HG03460 (cell line): ENCODE measurements around the gene ARAF.

ENCODE experiments used
- ATAC-seq: cut with Tn5 transposase; IDR thresholded peaks from one replicate; pipeline ENCODE4 v1.9.1; 2021; ENCODE audit not compliant: unreplicated experiment

The ARAF gene

DNA sequence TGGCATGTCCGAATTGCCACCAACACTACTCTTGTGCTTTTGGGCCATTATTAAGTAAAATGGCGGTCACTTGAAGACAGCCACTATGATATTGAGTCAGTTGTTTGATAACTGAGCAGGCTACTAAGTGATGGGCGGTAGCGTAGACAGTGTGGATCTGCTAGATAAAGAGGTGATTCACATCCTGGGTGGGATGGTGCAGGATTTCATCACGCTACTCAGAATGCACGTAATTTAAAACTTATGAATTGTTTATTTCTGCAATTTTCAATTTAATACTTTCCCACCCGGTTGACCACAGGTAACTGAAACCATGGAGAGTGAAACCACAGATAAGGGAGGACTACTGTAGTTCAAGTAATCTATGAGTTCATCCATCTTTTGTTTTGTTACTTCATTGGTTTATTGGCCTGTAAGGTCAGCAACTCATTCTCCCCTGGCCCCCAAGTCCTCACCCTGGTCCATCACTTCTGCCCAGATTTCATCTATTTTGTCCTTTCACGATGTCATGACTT is 2.9 kb downstream of the ARAF start:
- no peak for ATAC-seq

DNA sequence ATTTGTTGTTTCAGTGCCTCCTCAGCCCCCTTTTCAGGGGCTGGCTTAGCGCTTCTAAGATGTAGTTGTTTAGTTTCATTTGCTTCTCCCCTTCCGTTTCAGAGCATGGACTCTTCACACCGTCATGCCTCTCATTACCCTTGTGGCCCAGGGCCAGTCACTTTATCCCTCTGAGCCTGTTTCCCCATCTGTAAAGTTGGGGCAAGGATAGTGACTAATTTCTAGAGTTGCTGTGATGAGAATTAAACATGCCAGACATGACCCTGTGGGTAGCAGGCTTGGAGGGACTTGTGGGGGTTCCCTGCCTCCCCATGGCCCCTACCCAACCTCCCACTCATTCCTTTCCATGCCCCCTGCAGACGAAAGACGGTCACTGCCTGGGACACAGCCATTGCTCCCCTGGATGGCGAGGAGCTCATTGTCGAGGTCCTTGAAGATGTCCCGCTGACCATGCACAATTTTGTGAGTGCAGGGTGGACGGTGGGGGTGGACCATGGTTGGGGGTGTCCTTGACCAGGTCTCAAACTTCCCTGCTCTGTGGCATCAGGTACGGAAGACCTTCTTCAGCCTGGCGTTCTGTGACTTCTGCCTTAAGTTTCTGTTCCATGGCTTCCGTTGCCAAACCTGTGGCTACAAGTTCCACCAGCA is 3.6 kb downstream of the ARAF start:
- ATAC-seq = no peak

DNA sequence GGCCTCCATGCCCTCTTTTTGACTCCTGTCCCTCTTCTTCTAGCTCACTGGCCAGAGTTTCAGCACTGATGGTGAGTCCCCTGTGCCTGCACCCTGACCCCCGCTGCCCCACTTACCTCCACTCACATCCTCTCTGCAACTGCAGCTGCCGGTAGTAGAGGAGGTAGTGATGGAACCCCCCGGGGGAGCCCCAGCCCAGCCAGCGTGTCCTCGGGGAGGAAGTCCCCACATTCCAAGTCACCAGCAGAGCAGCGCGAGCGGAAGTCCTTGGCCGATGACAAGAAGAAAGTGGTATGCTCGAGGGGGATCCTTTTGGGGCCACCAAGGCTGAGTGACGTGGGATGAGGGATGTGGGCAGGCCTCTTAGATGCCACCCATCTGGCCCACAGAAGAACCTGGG is 5.8 kb downstream of the ARAF start:
- no peak for ATAC-seq

GRCh38 chrX:47568656-47569295 is 7.8 kb downstream of the ARAF start:
- ATAC-seq = no peak

GRCh38 chrX:47570794-47571193 is 9.8 kb downstream of the ARAF start:
- no peak for ATAC-seq

DNA sequence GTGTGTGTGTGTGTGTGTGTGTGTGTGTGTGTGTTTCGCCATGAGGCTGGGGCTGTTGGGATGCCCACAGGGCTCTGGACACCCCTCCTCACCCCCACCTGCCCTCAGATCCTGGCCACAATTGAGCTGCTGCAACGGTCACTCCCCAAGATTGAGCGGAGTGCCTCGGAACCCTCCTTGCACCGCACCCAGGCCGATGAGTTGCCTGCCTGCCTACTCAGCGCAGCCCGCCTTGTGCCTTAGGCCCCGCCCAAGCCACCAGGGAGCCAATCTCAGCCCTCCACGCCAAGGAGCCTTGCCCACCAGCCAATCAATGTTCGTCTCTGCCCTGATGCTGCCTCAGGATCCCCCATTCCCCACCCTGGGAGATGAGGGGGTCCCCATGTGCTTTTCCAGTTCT is 10.2 kb downstream of the ARAF start:
- no peak for ATAC-seq

DNA sequence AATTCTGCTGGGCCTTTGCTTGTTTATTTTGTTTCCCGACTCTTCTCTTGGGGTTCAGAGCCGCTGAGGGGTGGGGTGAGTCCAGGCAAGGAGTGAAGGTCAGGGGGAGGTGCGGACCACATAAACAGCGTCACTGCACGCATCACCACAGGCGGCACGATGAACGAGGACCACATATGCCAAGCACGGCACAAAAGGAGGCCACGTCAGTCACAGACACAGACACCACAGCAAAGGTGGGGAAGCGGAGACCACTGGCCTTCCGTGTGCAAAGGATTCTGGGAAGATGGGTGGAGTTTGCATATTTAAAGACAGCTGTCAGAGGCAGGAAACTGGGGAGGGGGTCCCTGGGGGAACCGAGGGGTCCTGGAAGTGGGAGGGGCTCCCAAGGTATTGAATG is 10.9 kb downstream of the ARAF start:
- no peak for ATAC-seq

- no peak for ATAC-seq
Observed at GRCh38 chrX:47572773-47573340, 11.9 kb downstream of the ARAF start.

- ATAC-seq = no peak
Observed at GRCh38 chrX:47573341-47574075, 12.5 kb downstream of the ARAF start.

DNA sequence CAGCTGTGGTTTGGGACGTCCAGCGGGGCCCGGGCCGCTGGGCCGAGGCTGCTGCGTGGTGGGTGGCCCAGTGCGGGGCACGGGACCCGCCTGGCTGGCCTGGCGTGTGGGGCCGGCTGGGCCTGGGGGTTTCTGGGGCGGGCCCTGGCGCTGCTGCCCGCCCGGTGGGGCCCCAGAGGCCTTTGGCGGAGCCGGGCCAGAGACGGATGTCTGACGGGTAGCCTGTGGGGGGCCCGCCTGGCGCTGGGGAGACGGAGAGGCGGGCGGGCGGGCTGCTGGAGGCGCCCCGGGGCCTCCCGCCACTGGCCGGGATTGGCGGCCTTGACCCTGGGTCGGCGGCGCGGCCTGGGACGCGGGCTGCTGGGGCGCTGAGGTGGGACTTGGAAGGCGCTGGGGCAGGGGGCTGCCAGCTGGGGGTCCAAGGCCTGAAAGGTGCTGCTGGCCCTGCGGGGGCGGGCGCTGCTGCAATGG is 13.1 kb downstream of the ARAF start:
- ATAC-seq = no peak

DNA sequence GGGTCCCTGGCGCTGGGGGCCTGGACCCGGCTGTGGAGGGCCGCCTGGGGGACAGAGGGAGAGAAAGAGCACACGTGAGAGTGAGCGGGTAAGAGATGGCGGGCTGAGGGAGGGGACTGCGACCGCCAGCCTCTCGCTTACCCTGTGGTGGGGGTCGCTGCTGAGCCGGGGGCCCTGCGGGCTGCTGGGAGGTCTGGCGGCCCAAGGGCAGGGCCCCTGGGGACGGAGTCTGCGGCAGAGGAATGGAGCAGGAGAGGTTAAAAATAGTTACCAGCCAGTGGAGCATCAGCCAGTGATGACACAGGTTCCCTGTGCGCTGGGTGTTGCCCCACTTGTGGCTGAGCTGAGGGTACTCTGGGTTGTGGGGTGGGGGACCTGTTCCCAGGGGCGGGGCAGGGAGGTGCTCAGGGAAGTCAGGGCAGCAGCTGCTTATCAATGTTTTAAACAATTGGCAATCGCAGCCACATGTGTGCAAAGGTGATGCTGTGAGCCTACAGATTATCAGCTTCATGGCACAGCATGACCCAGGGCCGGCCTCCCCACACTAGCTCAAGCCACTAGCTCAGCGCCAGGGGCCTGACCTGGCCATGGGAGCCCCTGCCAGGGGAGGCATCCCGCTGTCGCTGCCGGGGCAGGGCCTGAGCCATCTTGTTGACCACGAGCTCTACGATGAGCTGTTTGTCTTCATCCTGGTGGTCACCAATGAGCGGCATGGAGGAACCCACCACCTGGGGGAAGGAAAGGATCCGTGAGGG is 13.7 kb downstream of the ARAF start:
- no peak for ATAC-seq

- ATAC-seq = no peak
Observed at GRCh38 chrX:47576021-47576898, 15.3 kb downstream of the ARAF start.

- no peak for ATAC-seq
Observed at GRCh38 chrX:47577424-47577823, 16.4 kb downstream of the ARAF start.

DNA sequence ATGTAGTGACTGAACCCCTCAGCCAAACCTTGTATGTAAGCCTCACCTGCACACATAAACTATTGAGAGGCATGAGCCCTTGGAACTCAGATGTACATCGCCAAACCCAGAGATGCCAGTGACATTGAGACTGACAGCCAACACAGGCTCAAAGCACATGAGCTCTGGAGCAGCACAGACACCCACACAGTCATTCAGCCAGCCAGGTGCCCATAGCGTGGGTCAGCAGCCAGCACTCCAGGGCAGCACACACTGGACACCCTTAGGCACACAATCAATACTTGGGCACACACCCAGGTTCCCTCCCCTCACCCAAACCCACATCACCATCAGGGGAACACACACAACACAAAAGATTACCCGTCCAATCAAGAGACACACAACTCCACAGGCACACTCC is 16.9 kb downstream of the ARAF start:
- ATAC-seq = no peak

- no peak for ATAC-seq
Observed at GRCh38 chrX:47578692-47579091, 17.7 kb downstream of the ARAF start.

GRCh38 chrX:47579537-47579936 is 18.5 kb downstream of the ARAF start:
- ATAC-seq = no peak

GRCh38 chrX:47581731-47582647 is 21.0 kb downstream of the ARAF start, which contains the start of gene TIMP1:
TIMP1 (plus strand) TSS chrX:47582436; CDS start chrX:47583416, 980 bp downstream.
- peak; percentile 93 for ATAC-seq

DNA sequence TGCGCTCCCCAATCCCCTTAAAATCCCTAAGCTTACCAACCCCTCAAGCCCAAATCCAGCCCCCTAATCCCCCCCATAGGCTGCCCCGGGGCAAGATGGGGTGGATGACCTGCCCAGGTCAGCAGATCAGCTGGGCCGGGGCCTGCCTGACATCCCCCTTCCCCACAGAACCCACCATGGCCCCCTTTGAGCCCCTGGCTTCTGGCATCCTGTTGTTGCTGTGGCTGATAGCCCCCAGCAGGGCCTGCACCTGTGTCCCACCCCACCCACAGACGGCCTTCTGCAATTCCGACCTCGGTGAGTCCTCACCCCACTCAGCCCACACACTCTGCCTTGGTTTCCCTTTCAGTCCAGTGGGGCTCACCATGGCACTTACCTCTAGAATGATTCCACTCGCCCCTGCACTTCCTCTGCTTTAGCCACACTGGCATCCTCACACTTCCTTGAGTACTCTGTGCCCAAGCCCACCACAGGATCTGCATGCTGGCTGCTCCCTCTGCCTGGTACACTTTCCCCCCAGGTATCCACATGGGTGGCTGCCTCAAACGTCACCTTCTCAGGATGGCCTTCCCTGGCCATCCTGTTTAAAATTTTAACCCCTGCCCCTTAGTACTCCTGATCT is 22.3 kb downstream of the ARAF start:
- ATAC-seq = no peak
